Tibial nerve (tissue), 4 donors: Measurements from ENCODE around the gene GRPR. TPM values are rescaled to one million over a fixed set of nuclear protein-coding genes. Genes with fewer than 3 reads are reported as not detected.

ENCODE experiments used
- DNase-seq, 2 donors: peaks; one replicate each; pipeline ENCODE4 v3.0.0-alpha.2; 2019; ENCODE audit warnings: low spot score in 2 of 2
- H3K27ac ChIP-seq, 4 donors: fragments of 200-600 bp; sonication (generic) in 3 of 4; one replicate each; pipeline ENCODE4 v1.5.1; 2017 to 2019; ENCODE audit warnings: mild to moderate bottlenecking in 1 of 4
- H3K27me3 ChIP-seq, 2 donors: fragments of 200-600 bp; sonication (generic) in 1 of 2; one replicate each; pipeline versions ENCODE4 v1.5.1 to v1.6.0; 2017 to 2019
- H3K36me3 ChIP-seq, 3 donors: fragments of 200-600 bp; sonication (generic); one replicate each; pipeline ENCODE4 v1.5.1; 2018 to 2019
- H3K4me1 ChIP-seq, 4 donors: fragments of 200-600 bp; sonication (generic) in 3 of 4; one replicate each; pipeline ENCODE4 v1.5.1; 2017 to 2019
- H3K4me3 ChIP-seq, 4 donors: fragments of 200-600 bp; sonication (generic) in 3 of 4; one replicate each; pipeline ENCODE4 v1.5.1; 2017 to 2019; ENCODE audit warnings: mild to moderate bottlenecking in 1 of 4, moderate library complexity in 1 of 4
- H3K9me3 ChIP-seq, 4 donors: fragments of 200-600 bp; sonication (generic) in 3 of 4; one replicate each; pipeline ENCODE4 v1.5.1; 2017 to 2019
- EP300 ChIP-seq, 2 donors: sonication (generic); formaldehyde crosslinking; IDR thresholded peaks; one replicate each; pipeline ENCODE4 v1.6.1; 2017; ENCODE audit warnings: antibody characterized with exemption in 2 of 2, mild to moderate bottlenecking in 1 of 2
- POLR2A ChIP-seq, 2 donors: fragments of 450-650 bp; IDR thresholded peaks; one replicate each; pipeline ENCODE4 v1.6.1; 2017; ENCODE audit warnings: antibody characterized with exemption in 2 of 2, mild to moderate bottlenecking in 2 of 2, moderate library complexity in 2 of 2
- WGBS, 2 donors: methylation state at CpG; one replicate each; pipeline ENCODE4 v1.1.5; 2018; 5-methylcytosine and 5-hydroxymethylcytosine counted together
- total RNA-seq, 4 donors: library from RNA; depleted of rRNA; stranded (reverse); fragments of >200 nt; gene quantifications; one replicate each; pipeline ENCODE4 v1.1.0, GENCODE V29; 2016
- TF ChIP-seq, protein P1 (sequence below), 5 experiments: fragments of 200-600 bp in 3 of 5; fragments of 450-650 bp in 2 of 5; sonication (generic) in 3 of 5; IDR thresholded peaks; one replicate each; pipeline ENCODE4 v1.5.1; 2016 to 2019; ENCODE audit warnings: antibody characterized with exemption in 5 of 5, mild to moderate bottlenecking in 3 of 5, moderate library complexity in 2 of 5

The GRPR gene
- total RNA-seq, 4 donors from 2014 or later, result not detected

DNA sequence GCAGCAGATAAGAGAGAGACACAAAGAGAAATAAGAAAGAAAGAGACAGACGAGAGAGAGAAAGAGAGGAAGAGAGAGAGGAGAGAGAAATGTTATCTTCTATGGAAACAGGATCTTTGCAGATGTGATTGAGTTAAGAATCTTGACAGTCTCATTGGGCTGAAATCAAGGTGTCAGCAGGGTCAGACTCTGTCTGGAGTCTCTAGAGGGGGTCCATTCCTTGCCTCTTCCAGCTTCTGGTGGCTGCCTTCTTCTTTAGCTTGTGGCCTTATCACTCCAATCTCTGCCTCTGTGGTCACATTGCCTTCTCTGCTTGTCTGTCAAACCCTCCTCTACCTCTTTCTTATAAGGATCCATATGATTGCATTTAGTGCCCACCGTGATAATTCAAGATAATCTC is 21.8 kb upstream of the GRPR start:
- H3K4me1 ChIP-seq, result no peaks in the 10 kb centered on the region
- no peak for TF ChIP-seq POLR2A (IDR thresholded peaks at IDR 0.05)
- H3K9me3 ChIP-seq, result no peaks in the 10 kb centered on the region
- WGBS, 2 donors, result 70 to 78% methylated on average over 2 of the region's 2 CpGs
- no peak overlapping the region for H3K4me3 ChIP-seq
- H3K27ac ChIP-seq, result no peak overlapping the region
- H3K27me3 ChIP-seq, result no peaks in the 10 kb centered on the region
- no peak for DNase-seq
- H3K36me3 ChIP-seq, result no peaks in the 10 kb centered on the region

DNA sequence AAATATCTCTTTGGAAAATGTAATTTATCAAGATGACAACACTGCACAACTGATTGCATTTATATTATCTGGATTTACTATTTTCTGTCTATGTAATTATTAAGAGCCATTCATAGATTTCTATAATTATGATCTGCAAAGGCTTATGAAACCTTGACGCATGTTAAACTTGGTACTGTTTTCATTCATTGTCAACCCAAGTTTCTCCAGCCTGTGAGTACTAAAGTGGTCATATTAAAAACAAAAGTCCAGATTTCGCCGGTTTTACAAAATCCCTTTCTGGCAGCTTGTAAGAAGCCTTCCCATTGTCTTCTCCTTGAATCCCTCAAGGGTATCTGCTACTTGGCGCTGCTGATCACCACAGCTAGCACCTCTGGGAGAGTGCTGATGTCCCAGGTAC is 19.7 kb upstream of the GRPR start:
- Histone ChIP-seq H3K9me3 (no peaks in the 10 kb centered on the region), H3K27me3 (no peaks in the 10 kb centered on the region), H3K36me3 (no peaks in the 10 kb centered on the region), H3K4me1 (no peaks in the 10 kb centered on the region), H3K4me3 (no peak overlapping the region), H3K27ac (no peak overlapping the region)
- TF ChIP-seq EP300 (IDR thresholded peaks at IDR 0.05) (no peak), POLR2A (IDR thresholded peaks at IDR 0.05) (no peak)
- TF ChIP-seq, protein P1, sequence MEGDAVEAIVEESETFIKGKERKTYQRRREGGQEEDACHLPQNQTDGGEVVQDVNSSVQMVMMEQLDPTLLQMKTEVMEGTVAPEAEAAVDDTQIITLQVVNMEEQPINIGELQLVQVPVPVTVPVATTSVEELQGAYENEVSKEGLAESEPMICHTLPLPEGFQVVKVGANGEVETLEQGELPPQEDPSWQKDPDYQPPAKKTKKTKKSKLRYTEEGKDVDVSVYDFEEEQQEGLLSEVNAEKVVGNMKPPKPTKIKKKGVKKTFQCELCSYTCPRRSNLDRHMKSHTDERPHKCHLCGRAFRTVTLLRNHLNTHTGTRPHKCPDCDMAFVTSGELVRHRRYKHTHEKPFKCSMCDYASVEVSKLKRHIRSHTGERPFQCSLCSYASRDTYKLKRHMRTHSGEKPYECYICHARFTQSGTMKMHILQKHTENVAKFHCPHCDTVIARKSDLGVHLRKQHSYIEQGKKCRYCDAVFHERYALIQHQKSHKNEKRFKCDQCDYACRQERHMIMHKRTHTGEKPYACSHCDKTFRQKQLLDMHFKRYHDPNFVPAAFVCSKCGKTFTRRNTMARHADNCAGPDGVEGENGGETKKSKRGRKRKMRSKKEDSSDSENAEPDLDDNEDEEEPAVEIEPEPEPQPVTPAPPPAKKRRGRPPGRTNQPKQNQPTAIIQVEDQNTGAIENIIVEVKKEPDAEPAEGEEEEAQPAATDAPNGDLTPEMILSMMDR (IDR thresholded peaks at IDR 0.05), result no peak
- WGBS, 2 donors, result 88 to 94% methylated on average over 4 of the region's 4 CpGs
- DNase-seq, result no peak

DNA sequence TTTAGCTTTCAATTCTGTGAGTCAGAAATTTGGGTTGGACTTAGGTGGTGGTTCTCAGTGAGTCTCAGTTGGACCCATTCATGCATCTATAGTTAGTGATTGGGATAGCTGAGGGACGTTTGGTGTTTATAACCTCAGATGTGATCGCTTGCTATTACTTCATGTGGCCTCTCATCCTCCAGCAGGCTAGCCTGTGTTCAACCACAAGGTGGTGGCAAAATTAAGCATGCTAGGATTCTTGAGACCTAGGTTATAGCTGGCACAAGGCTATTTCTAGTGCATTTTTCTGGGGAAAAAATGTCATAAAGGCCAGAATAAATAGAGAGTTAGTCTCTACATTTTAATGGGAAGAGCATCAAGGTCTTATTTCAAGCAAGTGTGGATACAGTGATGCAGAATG is 10.9 kb upstream of the GRPR start:
- no peaks in the 10 kb centered on the region for H3K4me1 ChIP-seq
- no peak overlapping the region for H3K4me3 ChIP-seq
- no peak for TF ChIP-seq POLR2A (IDR thresholded peaks at IDR 0.05)
- TF ChIP-seq EP300 (IDR thresholded peaks at IDR 0.05), result no peak
- TF ChIP-seq, protein P1 (IDR thresholded peaks at IDR 0.05), result no peak
- H3K36me3 ChIP-seq, result no peaks in the 10 kb centered on the region
- 80 to 83% methylated on average over 2 of the region's 2 CpGs for WGBS, 2 donors
- no peak overlapping the region for H3K27ac ChIP-seq
- H3K9me3 ChIP-seq, result no peaks in the 10 kb centered on the region
- H3K27me3 ChIP-seq, result no peaks in the 10 kb centered on the region
- DNase-seq, result no peak

DNA sequence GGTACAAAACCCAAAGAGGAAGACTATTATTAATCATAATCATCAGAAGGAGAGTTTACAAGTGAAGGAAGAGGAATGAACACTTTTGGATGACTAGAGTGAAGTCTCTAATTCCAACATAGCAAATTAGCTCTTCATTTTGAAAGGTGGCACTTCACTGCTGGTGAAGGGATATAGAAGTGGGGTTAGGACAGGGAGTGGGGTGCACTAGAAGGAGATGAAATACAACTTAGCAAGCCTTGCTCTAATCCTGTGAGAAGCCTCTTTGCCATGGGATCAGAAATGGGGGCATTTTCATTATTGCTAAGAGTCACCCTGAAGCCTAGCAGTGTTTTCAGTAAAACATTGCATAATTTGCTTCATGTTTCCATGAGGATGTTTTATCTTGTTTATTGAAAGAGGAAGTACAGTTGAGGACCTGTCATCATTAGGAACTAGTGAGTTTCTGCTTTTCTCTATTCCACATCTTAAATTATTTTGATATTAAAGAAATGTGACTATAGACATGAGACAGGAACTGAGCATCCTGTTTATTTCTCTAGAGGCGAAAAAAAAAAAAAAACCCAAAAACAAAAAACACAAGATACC is 9.3 kb upstream of the GRPR start:
- Histone ChIP-seq H3K4me1 (no peaks in the 10 kb centered on the region), H3K27ac (no peak overlapping the region)
- no peak for DNase-seq

DNA sequence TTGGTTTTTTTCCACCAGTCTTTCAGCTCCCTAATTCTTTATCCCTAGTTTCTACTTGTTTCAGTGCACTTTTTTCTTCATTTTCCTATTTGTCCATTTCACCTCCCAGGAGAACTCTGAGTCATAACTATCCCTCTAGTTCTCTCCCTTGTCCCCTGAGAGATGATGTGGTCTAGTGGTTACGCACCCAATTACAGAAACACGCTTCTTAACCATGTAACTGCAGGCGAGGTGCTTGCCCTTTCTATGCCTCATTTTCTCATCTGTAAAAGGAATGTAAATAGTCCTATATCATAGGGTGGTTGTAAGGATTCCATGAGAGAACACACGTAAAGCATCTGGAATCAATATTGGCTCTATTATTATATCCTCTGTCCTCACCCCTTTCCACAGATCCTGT is 8.8 kb upstream of the GRPR start:
- Histone ChIP-seq H3K36me3 (no peaks in the 10 kb centered on the region), H3K4me1 (no peaks in the 10 kb centered on the region), H3K27me3 (no peaks in the 10 kb centered on the region), H3K27ac (no peak overlapping the region), H3K9me3 (no peaks in the 10 kb centered on the region), H3K4me3 (no peak overlapping the region)
- no peak for DNase-seq
- WGBS, 2 donors, result 28 to 58% methylated on average over 4 of the region's 4 CpGs
- TF ChIP-seq, protein P1 (IDR thresholded peaks at IDR 0.05), result no peak
- no peak for TF ChIP-seq POLR2A (IDR thresholded peaks at IDR 0.05)
- TF ChIP-seq EP300 (IDR thresholded peaks at IDR 0.05), result no peak

More for the DNA sequence above, 9.3 kb upstream of the GRPR start:
- H3K9me3 ChIP-seq, result no peaks in the 10 kb centered on the region
- no peaks in the 10 kb centered on the region for H3K36me3 ChIP-seq
- TF ChIP-seq, protein P1 (IDR thresholded peaks at IDR 0.05), result no peak
- TF ChIP-seq POLR2A (IDR thresholded peaks at IDR 0.05) (no peak), EP300 (IDR thresholded peaks at IDR 0.05) (no peak)
- no peak overlapping the region for H3K4me3 ChIP-seq
- 41% methylated on average over 1 of the region's 1 CpG for WGBS, 2 donors
- H3K27me3 ChIP-seq, result no peaks in the 10 kb centered on the region
